ENCODE results near the gene PITX1.

GRCh38 chr5:135025730-135026644 lies 8.0 kb downstream of the PITX1 start:
- no peak for TF ChIP-seq EZH2 (IDR thresholded peaks at IDR 0.05)
- TF ChIP-seq POLR2AphosphoS5 (IDR thresholded peaks at IDR 0.05; ENCODE audit: borderline replicate concordance, low read depth, low read length): no peak

Measured in SK-N-MC (cell line).